GM12878 (cell line): ENCODE data around the gene PRPSAP2. TPM values are rescaled to one million over a fixed set of nuclear protein-coding genes. Genes with fewer than 3 reads are reported as not detected.
A peak's percentile ranks its signal among the peaks of the same experiment; 100 is the strongest.

Experiments used
- ATAC-seq: fragments of 200-7000 bp; cut with Tn5 transposase; 3 replicates; pipeline ENCODE4 v1.9.1; 2020; ENCODE audit warnings: mild to moderate bottlenecking, moderate library complexity
- Bru-seq: library from RNA; stranded (reverse); fragments of 400-500 nt; gene quantifications from one replicate; lab custom pipeline; 2021; lab: Mats Ljungman, UMichigan
- BruChase-seq, 2 experiments: library from RNA; stranded (reverse); fragments of 400-500 nt; gene quantifications; one replicate each; lab custom pipeline; 2021; lab: Mats Ljungman, UMichigan
- BruUV-seq: library from RNA; stranded (reverse); fragments of 400-500 nt; replicated peaks from 2 replicates; lab custom pipeline; 2021; lab: Mats Ljungman, UMichigan
- CTCF ChIA-PET: fragments of 300-600 bp; sonication (Branson Sonifier 250); formaldehyde crosslinking; extraction: SDS; loops from one replicate; lab custom pipeline; 2021; ENCODE audit warnings: inconsistent platforms; lab: Yijun Ruan, JAX
- POLR2A ChIA-PET: fragments of 350-600 bp; formaldehyde crosslinking; extraction: SDS; loops from one replicate; lab custom pipeline; 2021; ENCODE audit warnings: inconsistent platforms; lab: Charles Lee
- RAD21 ChIA-PET: fragments of 300-600 bp; sonication (Branson Sonifier 250); formaldehyde crosslinking; loops from one replicate; lab custom pipeline; 2023; ENCODE audit warnings: antibody characterized with exemption; ENCODE audit not compliant: unreplicated experiment; lab: Charles Lee
- SMC1A ChIA-PET: fragments of 300-600 bp; sonication (Branson Sonifier 250); formaldehyde crosslinking; loops from one replicate; lab custom pipeline; 2023; ENCODE audit not compliant: unreplicated experiment, uncharacterized antibody; lab: Charles Lee
- DNase-seq: peaks from one replicate; pipeline ENCODE4 v3.0.0-alpha.2; 2011; ENCODE audit warnings: low read depth, low spot score
- FAIRE-seq: peaks from 3 replicates; lab custom pipeline; 2011; peaks lifted over from hg19 to GRCh38; lab: Jason Lieb, UNC
- H2AFZ ChIP-seq: 2 replicates; pipeline ENCODE4 v1.6.0; 2011; ENCODE audit warnings: low read depth, low read length, control low read depth; ENCODE audit not compliant: control insufficient read depth
- H3K27ac ChIP-seq: 2 replicates; pipeline ENCODE4 v1.5.1; 2011; ENCODE audit warnings: control low read depth; ENCODE audit not compliant: control insufficient read depth, insufficient read depth
- H3K27me3 ChIP-seq, 2 experiments: replicated peaks in 1 of 2; 2 replicates each; pipeline versions ENCODE4 v1.6.0 to v1.6.1; 2011; ENCODE audit warnings: low read length in 1 of 2; ENCODE audit not compliant: control insufficient read depth in 2 of 2, insufficient read depth in 2 of 2
- H3K36me3 ChIP-seq, 2 experiments: 2 replicates each; pipeline ENCODE4 v1.5.1; 2011; ENCODE audit warnings: low read length in 1 of 2; ENCODE audit not compliant: control insufficient read depth in 2 of 2, insufficient read depth in 2 of 2
- H3K4me1 ChIP-seq: 2 replicates; pipeline ENCODE4 v1.6.1; 2011; ENCODE audit warnings: mild to moderate bottlenecking, low read length, moderate library complexity, mixed read lengths; ENCODE audit not compliant: control insufficient read depth, insufficient read depth
- H3K4me2 ChIP-seq: 2 replicates; pipeline ENCODE4 v1.6.0; 2011; ENCODE audit warnings: control low read depth; ENCODE audit not compliant: control insufficient read depth, insufficient read depth
- H3K4me3 ChIP-seq: fragments of 200-600 bp; sonication (generic); 2 replicates; pipeline ENCODE4 v1.5.1; 2016
- H3K79me2 ChIP-seq: 2 replicates; pipeline ENCODE4 v1.6.0; 2011; ENCODE audit warnings: low read length; ENCODE audit not compliant: control insufficient read depth, insufficient read depth
- H3K9ac ChIP-seq: 2 replicates; pipeline ENCODE4 v1.8.0; 2011; ENCODE audit warnings: low read length, control low read depth, mixed read lengths; ENCODE audit not compliant: control insufficient read depth, insufficient read depth
- H3K9me3 ChIP-seq: replicated peaks from 3 replicates; pipeline ENCODE4 v1.5.1; 2011; ENCODE audit warnings: mild to moderate bottlenecking, low read length; ENCODE audit not compliant: control insufficient read depth, insufficient read depth
- H4K20me1 ChIP-seq: 2 replicates; pipeline ENCODE4 v1.6.0; 2011; ENCODE audit not compliant: control insufficient read depth, insufficient read depth
- CREB1 ChIP-seq: IDR thresholded peaks from 2 replicates; pipeline ENCODE4 v1.6.1; 2012; ENCODE audit warnings: low read depth, mild to moderate bottlenecking, inconsistent platforms
- EGR1 ChIP-seq, 2 experiments: IDR thresholded peaks; 1 replicate in 1 of 2; 2 replicates in 1 of 2; pipeline ENCODE4 v1.6.1; 2011 to 2012; ENCODE audit warnings: low read depth in 2 of 2, low read length in 2 of 2, borderline replicate concordance in 1 of 2, mild to moderate bottlenecking in 1 of 2, moderate library complexity in 1 of 2
- EZH2 ChIP-seq: IDR thresholded peaks from 2 replicates; pipeline ENCODE4 v1.6.1; 2012; ENCODE audit warnings: low read depth, mild to moderate bottlenecking, control low read depth, inconsistent platforms, low read length, borderline replicate concordance; ENCODE audit not compliant: control insufficient read depth
- HDGF ChIP-seq: fragments of 450-650 bp; IDR thresholded peaks from 2 replicates; pipeline ENCODE4 v1.6.1; 2016; ENCODE audit warnings: antibody characterized with exemption
- POLR2A ChIP-seq: IDR thresholded peaks from 2 replicates; pipeline ENCODE4 v1.6.1; 2011; ENCODE audit warnings: low read depth, mild to moderate bottlenecking, low read length
- YY1 ChIP-seq: IDR thresholded peaks from 2 replicates; pipeline ENCODE4 v1.6.1; 2011; ENCODE audit warnings: low read depth, mild to moderate bottlenecking, low read length
- WGBS: methylation state at CpG from one replicate; pipeline ENCODE4 v1.1.6; 2016; ENCODE audit warnings: low lambda C conversion rate; ENCODE audit not compliant: insufficient replicate concordance, insufficient coverage; ENCODE audit errors: missing lambda C conversion rate; 5-methylcytosine and 5-hydroxymethylcytosine counted together
- in situ Hi-C: fragments of 300-500 bp; cut with MboI; formaldehyde crosslinking; loops from 9 replicates; pipeline ENCODE4 v1.14.3; 2018; ENCODE audit warnings: mixed read lengths
- intact Hi-C: fragments of 100-400 bp; cut with micrococcal nuclease; formaldehyde crosslinking; loops from one replicate; pipeline ENCODE4 v1.14.2; 2022; ENCODE audit not compliant: unreplicated experiment
- long read RNA-seq, 2 experiments: library from polyadenylated mRNA; unstranded; transcript quantifications; one replicate each; pipeline ENCODE4 v2.0.0, GENCODE V29; 2019 to 2020
- polyA minus RNA-seq, 3 experiments: library from RNA; depleted of rRNA, polyadenylated mRNA; stranded (reverse); fragments of >200 nt; gene quantifications; 2 replicates each; pipeline ENCODE4 v1.2.3, GENCODE V29; 2011
- polyA plus RNA-seq, 11 experiments: library from polyadenylated mRNA; depleted of rRNA in 4 of 11; unstranded in 6 of 11; stranded (reverse) in 5 of 11; fragments of >200 nt; fragmentation: Nextera tagmentation in 4 of 11; fragmentation: Illumina TruSeq in 1 of 11; extraction: Ambion mirVana in 4 of 11; extraction: Trizol in 1 of 11; gene quantifications; 1 replicate in 1 of 11; 2 replicates in 10 of 11; pipeline versions ENCODE4 v1.2.1 to v1.2.3, GENCODE V29; 2011 to 2016; ENCODE audit warnings: inconsistent platforms in 2 of 11, missing spikeins in 2 of 11, low read depth in 1 of 11
- total RNA-seq, 4 experiments: library from RNA; depleted of rRNA in 3 of 4; stranded (reverse); fragments of >200 nt in 3 of 4; fragmentation: Illumina TruSeq in 1 of 4; extraction: Trizol in 1 of 4; gene quantifications; 2 replicates each; pipeline versions ENCODE4 v1.2.1 to v1.2.3, GENCODE V29; 2013 to 2021
- TF ChIP-seq, protein P1 (sequence below), 3 experiments: IDR thresholded peaks in 2 of 3; conservative IDR thresholded peaks in 1 of 3; 2 replicates each; pipeline ENCODE4 v1.5.1; 2011; ENCODE audit warnings: low read depth in 3 of 3, low read length in 3 of 3, mild to moderate bottlenecking in 3 of 3, control low read depth in 2 of 3, moderate library complexity in 2 of 3, inconsistent platforms in 1 of 3, mixed read lengths in 1 of 3; ENCODE audit not compliant: control insufficient read depth in 2 of 3, insufficient read depth in 1 of 3; ENCODE audit errors: extremely low read depth in 1 of 3
- TF ChIP-seq, protein P2 (sequence below): fragments of 450-650 bp; formaldehyde crosslinking; IDR thresholded peaks from 2 replicates; pipeline ENCODE4 v1.4.0; 2020; ENCODE audit warnings: mild to moderate bottlenecking, moderate library complexity

The PRPSAP2 gene, protein sequence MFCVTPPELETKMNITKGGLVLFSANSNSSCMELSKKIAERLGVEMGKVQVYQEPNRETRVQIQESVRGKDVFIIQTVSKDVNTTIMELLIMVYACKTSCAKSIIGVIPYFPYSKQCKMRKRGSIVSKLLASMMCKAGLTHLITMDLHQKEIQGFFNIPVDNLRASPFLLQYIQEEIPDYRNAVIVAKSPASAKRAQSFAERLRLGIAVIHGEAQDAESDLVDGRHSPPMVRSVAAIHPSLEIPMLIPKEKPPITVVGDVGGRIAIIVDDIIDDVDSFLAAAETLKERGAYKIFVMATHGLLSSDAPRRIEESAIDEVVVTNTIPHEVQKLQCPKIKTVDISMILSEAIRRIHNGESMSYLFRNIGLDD
- total RNA-seq (2013; cell fraction: nucleolus; rRNA removed) = 138 and 141 TPM in 2 replicates
- total RNA-seq (2014; rRNA removed) (96.8 and 113 TPM in 2 replicates), total RNA-seq (2014; rRNA removed; fragmentation: Illumina TruSeq; extraction: Trizol) (82.4 and 83.5 TPM in 2 replicates), total RNA-seq (2021) (62.8 and 66.6 TPM in 2 replicates), polyA plus RNA-seq (2011; rRNA removed) (102 and 157 TPM in 2 replicates), polyA plus RNA-seq (2014; fragmentation: Illumina TruSeq; extraction: Trizol) (84.0 and 109 TPM in 2 replicates), polyA plus RNA-seq (2014; fragmentation: Nextera tagmentation; extraction: Ambion mirVana) (10 to 100 TPM; 33.2 to 57.4 TPM), polyA plus RNA-seq (2014; rRNA removed) (72.7 and 82.3 TPM in 2 replicates), polyA plus RNA-seq (2016; fragmentation: Nextera tagmentation; extraction: Ambion mirVana) (10 to 100 TPM; 97.7 to 99.9 TPM), polyA minus RNA-seq (2011; rRNA and poly(A)+ RNA removed) (102 and 122 TPM in 2 replicates), Bru-seq, nascent RNA (percentile 80 among the genes with signal in this experiment), BruChase-seq, experiment 1, labeled RNA remaining after a 6-hour chase (percentile 81 among the genes with signal in this experiment), BruChase-seq, experiment 2, labeled RNA remaining after a 2-hour chase (percentile 75 among the genes with signal in this experiment)
- polyA plus RNA-seq (2011; ENCODE audit: low read depth) = 43.0 TPM
- polyA plus RNA-seq (2011; cell fraction: cytosol; rRNA removed) = 63.2 and 70.0 TPM in 2 replicates
- polyA plus RNA-seq (2011; cell fraction: nucleus; rRNA removed) = 46.5 and 48.6 TPM in 2 replicates
- polyA plus RNA-seq (2012) = 52.2 and 61.1 TPM in 2 replicates
- polyA minus RNA-seq (2011; cell fraction: cytosol; rRNA and poly(A)+ RNA removed) = 48.9 and 67.8 TPM in 2 replicates
- polyA minus RNA-seq (2011; cell fraction: nucleus; rRNA and poly(A)+ RNA removed) = 43.5 and 48.1 TPM in 2 replicates
- long read RNA-seq, experiment 1, transcript PRPSAP2-201 (12 exons, 1,910 nt) = major isoform, 42 of 80 reads
- long read RNA-seq, experiment 1, partial matches to known transcripts = 5 of 80 reads
- long read RNA-seq, experiment 1, other reads (novel, unspliced or antisense) = 33 of 80 reads
- long read RNA-seq, experiment 2, transcript PRPSAP2-216 (10 exons, 1,872 nt) = minor isoform, 10 of 687 reads
- long read RNA-seq, experiment 2, transcript PRPSAP2-201 (12 exons, 1,910 nt) = major isoform, 380 of 687 reads
- long read RNA-seq, experiment 2, partial matches to known transcripts = 46 of 687 reads
- long read RNA-seq, experiment 2, other reads (novel, unspliced or antisense) = 248 of 687 reads

DNA sequence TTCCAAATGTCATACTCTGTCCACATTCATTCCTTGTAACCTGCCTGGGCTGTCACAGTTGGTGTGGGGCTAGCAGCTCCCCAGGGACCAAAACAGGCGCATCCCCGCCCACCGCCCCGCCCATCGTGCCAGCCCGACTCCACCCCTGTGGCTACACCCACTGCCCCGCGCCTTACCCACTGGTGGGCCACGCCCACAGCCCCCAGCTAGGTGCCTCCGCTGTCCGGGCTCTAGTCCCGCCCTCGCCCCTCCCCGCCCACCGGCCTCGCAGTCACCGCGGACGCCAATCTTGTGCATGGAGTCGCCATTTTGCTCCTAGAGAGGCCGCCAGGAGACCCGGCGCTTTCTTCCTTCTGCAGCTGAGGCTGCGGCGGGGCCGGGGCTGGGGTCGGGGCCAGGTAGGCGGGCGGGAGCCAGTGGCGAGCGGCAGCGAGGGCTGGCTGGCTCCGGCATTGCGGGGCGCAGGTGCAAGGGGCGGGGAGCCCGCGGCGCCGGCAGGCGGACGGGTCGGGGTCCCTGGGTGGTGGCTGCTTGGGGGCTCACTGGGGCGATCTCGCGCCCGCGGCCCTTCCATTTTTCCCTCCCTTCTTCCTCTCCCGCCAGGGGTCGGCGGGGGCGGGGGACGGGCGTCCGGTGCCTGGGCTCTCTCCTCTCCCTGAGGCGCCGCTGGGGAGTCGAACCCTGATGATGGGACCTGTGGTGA lies at the start of gene PRPSAP2:
Gene PRPSAP2, plus strand, starts transcription at position 268 of the 703 bp plus-strand sequence. CDS start 7,703 bp downstream, outside the sequence.
- ATAC-seq = peak; percentile 72
- H2AFZ ChIP-seq = no peak within 1 kb of the TSS; the same call in 1 of the 2 replicates
- SMC1A ChIA-PET = interaction anchor here (0.8 to 4.4 kb wide), 9 partner anchors 8 to 147 kb away, joined by 3 to 20 read pairs (median 5); partner anchors contain the start of gene FAM83G
- TF ChIP-seq CREB1 = 0 out of 2 replicates have a peak, but pooled peaks have one; percentile 11
- TF ChIP-seq, protein P1, sequence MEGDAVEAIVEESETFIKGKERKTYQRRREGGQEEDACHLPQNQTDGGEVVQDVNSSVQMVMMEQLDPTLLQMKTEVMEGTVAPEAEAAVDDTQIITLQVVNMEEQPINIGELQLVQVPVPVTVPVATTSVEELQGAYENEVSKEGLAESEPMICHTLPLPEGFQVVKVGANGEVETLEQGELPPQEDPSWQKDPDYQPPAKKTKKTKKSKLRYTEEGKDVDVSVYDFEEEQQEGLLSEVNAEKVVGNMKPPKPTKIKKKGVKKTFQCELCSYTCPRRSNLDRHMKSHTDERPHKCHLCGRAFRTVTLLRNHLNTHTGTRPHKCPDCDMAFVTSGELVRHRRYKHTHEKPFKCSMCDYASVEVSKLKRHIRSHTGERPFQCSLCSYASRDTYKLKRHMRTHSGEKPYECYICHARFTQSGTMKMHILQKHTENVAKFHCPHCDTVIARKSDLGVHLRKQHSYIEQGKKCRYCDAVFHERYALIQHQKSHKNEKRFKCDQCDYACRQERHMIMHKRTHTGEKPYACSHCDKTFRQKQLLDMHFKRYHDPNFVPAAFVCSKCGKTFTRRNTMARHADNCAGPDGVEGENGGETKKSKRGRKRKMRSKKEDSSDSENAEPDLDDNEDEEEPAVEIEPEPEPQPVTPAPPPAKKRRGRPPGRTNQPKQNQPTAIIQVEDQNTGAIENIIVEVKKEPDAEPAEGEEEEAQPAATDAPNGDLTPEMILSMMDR (IDR thresholded peaks at IDR 0.05 in 2 of 3, conservative IDR thresholded peaks at IDR 0.05 in 1 of 3; ENCODE audit: control insufficient read depth in 2 of 3, extremely low read depth in 1 of 3, insufficient read depth in 1 of 3, low read depth in 3 of 3, low read length in 3 of 3) = no peak
- no peak for TF ChIP-seq EZH2
- TF ChIP-seq EGR1 (IDR thresholded peaks at IDR 0.05; ENCODE audit: borderline replicate concordance in 1 of 2, low read depth in 2 of 2, low read length in 2 of 2) = peak in 1 of 2 experiments; percentile 73; a peak in 1 of 3 replicates
- TF ChIP-seq POLR2A = peak; percentile 74
- peak; percentile 91 for TF ChIP-seq YY1
- no peak for TF ChIP-seq HDGF
- TF ChIP-seq, protein P2, sequence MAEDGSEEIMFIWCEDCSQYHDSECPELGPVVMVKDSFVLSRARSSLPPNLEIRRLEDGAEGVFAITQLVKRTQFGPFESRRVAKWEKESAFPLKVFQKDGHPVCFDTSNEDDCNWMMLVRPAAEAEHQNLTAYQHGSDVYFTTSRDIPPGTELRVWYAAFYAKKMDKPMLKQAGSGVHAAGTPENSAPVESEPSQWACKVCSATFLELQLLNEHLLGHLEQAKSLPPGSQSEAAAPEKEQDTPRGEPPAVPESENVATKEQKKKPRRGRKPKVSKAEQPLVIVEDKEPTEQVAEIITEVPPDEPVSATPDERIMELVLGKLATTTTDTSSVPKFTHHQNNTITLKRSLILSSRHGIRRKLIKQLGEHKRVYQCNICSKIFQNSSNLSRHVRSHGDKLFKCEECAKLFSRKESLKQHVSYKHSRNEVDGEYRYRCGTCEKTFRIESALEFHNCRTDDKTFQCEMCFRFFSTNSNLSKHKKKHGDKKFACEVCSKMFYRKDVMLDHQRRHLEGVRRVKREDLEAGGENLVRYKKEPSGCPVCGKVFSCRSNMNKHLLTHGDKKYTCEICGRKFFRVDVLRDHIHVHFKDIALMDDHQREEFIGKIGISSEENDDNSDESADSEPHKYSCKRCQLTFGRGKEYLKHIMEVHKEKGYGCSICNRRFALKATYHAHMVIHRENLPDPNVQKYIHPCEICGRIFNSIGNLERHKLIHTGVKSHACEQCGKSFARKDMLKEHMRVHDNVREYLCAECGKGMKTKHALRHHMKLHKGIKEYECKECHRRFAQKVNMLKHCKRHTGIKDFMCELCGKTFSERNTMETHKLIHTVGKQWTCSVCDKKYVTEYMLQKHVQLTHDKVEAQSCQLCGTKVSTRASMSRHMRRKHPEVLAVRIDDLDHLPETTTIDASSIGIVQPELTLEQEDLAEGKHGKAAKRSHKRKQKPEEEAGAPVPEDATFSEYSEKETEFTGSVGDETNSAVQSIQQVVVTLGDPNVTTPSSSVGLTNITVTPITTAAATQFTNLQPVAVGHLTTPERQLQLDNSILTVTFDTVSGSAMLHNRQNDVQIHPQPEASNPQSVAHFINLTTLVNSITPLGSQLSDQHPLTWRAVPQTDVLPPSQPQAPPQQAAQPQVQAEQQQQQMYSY (CRISPR knock-in tag) = no peak

More for the DNA sequence above, at the start of gene PRPSAP2:
- DNase-seq (peak; percentile 82), FAIRE-seq (peak; percentile 69)
- no peaks in the 10 kb centered on the region for H3K27me3 ChIP-seq
- POLR2A ChIA-PET = interaction anchor here (0.6 to 2.5 kb wide), 10 partner anchors 25 to 166 kb away, joined by 3 to 18 read pairs (median 4); no protein-coding TSS in a partner anchor
- no peaks in the 10 kb centered on the region for H3K36me3 ChIP-seq
- H3K4me3 ChIP-seq = peak within 1 kb of the TSS; percentile 70
- CTCF ChIA-PET = interaction anchor here (0.7 to 2.0 kb wide), 7 partner anchors 26 to 144 kb away, joined by 3 to 8 read pairs (median 5); no protein-coding TSS in a partner anchor
- no TSS peak for BruUV-seq
- 2% methylated on average over 9 of the region's 58 CpGs for WGBS
- intact Hi-C loops = no loop called here
- in situ Hi-C loops = loop anchor here (5.0 to 25.0 kb wide), 2 partner anchors 64 to 246 kb away; no protein-coding TSS in a partner anchor
- no peaks in the 10 kb centered on the region for H3K9me3 ChIP-seq
- peak within 1 kb of the TSS; percentile 94 for H3K4me2 ChIP-seq
- peak within 1 kb of the TSS; percentile 88 for H3K27ac ChIP-seq
- RAD21 ChIA-PET = interaction anchor here (0.7 to 4.3 kb wide), 11 partner anchors 9 to 139 kb away, joined by 3 to 28 read pairs (median 5); no protein-coding TSS in a partner anchor
- H3K4me1 ChIP-seq = peaks cover 13% of the 10 kb centered on the region
- peak within 1 kb of the TSS; percentile 90 for H3K9ac ChIP-seq
- peaks cover 45% of the 10 kb centered on the region for H3K79me2 ChIP-seq
- no peaks in the 10 kb centered on the region for H4K20me1 ChIP-seq
